GF-D8 (cell line): ENCODE results near the gene PDIK1L.

Source experiments
- DNase-seq: peaks from one replicate; lab custom pipeline; 2025; lab: John Stamatoyannopoulos, UW

PDIK1L gene

GRCh38 chr1:26155370-26156284, 44.0 kb downstream of the PDIK1L start:
- DNase-seq: no peak

GRCh38 chr1:26156285-26157038, 44.8 kb downstream of the PDIK1L start:
- no peak for DNase-seq

- no peak for DNase-seq
Measured at GRCh38 chr1:26158271-26158907, 46.8 kb downstream of the PDIK1L start.

- DNase-seq: no peak
Measured at GRCh38 chr1:26158908-26159742, 47.5 kb downstream of the PDIK1L start, which contains the start of gene FAM110D. Gene FAM110D, plus strand, starts transcription at chr1:26159079. Its CDS starts 2,213 bp downstream, at chr1:26161292.

- DNase-seq: no peak
Measured at GRCh38 chr1:26159743-26160039, 48.1 kb downstream of the PDIK1L start.

GRCh38 chr1:26160527-26161414, 49.1 kb downstream of the PDIK1L start:
- no peak for DNase-seq

GRCh38 chr1:26161415-26162219, 50.0 kb downstream of the PDIK1L start:
- DNase-seq: peak; percentile 19

GRCh38 chr1:26162220-26162709, 50.6 kb downstream of the PDIK1L start:
- no peak for DNase-seq

GRCh38 chr1:26163684-26164035, 52.0 kb downstream of the PDIK1L start:
- no peak for DNase-seq

- DNase-seq: no peak
Measured at GRCh38 chr1:26164036-26164860, 52.6 kb downstream of the PDIK1L start.

- no peak for DNase-seq
Measured at GRCh38 chr1:26164861-26165842, 53.5 kb downstream of the PDIK1L start.

GRCh38 chr1:26166719-26167281, 55.2 kb downstream of the PDIK1L start:
- DNase-seq: no peak

GRCh38 chr1:26168410-26169197, 57.0 kb downstream of the PDIK1L start, which contains the start of gene C1orf232:
Gene C1orf232, minus strand, starts transcription at chr1:26168963. Its CDS starts 464 bp downstream, at chr1:26168499.
- DNase-seq: no peak

GRCh38 chr1:26169198-26169554, 57.6 kb downstream of the PDIK1L start:
- no peak for DNase-seq

- DNase-seq: peak; percentile 69
Measured at GRCh38 chr1:26169669-26170471, 58.2 kb downstream of the PDIK1L start, which contains the start of gene ZNF593. Gene ZNF593, plus strand, starts transcription at chr1:26169908. Its CDS starts 76 bp downstream, at chr1:26169984.

- DNase-seq: no peak
Measured at GRCh38 chr1:26170472-26170821, 58.8 kb downstream of the PDIK1L start.
